BLaER1 (cell line): ENCODE measurements around the gene CCL19.

Experiments
- H3K27ac ChIP-seq: shearing (Covaris generic); formaldehyde crosslinking; 2 replicates; pipeline ENCODE4 v1.8.1; 2022
- H3K27me3 ChIP-seq: shearing (Covaris generic); formaldehyde crosslinking; 2 replicates; pipeline ENCODE4 v1.8.1; 2022
- H3K36me3 ChIP-seq: shearing (Covaris generic); formaldehyde crosslinking; 2 replicates; pipeline ENCODE4 v1.8.1; 2022
- H3K4me1 ChIP-seq: shearing (Covaris generic); formaldehyde crosslinking; 2 replicates; pipeline ENCODE4 v1.8.1; 2022
- H3K4me2 ChIP-seq: shearing (Covaris generic); formaldehyde crosslinking; 2 replicates; pipeline ENCODE4 v1.8.1; 2022
- H3K4me3 ChIP-seq: shearing (Covaris generic); formaldehyde crosslinking; 2 replicates; pipeline ENCODE4 v1.8.1; 2022
- H3K9ac ChIP-seq: shearing (Covaris generic); formaldehyde crosslinking; 2 replicates; pipeline ENCODE4 v1.8.1; 2022
- H3K9me3 ChIP-seq: shearing (Covaris generic); formaldehyde crosslinking; 2 replicates; pipeline ENCODE4 v1.8.1; 2022
- H4K20me1 ChIP-seq: shearing (Covaris generic); formaldehyde crosslinking; 2 replicates; pipeline ENCODE4 v1.8.1; 2022
- Cebpa-rat ChIP-seq: shearing (Covaris generic); IDR thresholded peaks from 2 replicates; pipeline ENCODE4 v1.8.1; 2022

CCL19 gene

GRCh38 chr9:34644766-34645314 lies 46.2 kb downstream of the CCL19 start:
- no peak overlapping the region for H3K9ac ChIP-seq
- no peak for TF ChIP-seq Cebpa-rat

GRCh38 chr9:34642679-34643078 lies 48.4 kb downstream of the CCL19 start:
- Histone ChIP-seq H3K27ac (no peak overlapping the region), H3K4me1 (peaks cover 22% of the 10 kb centered on the region), H3K9ac (no peak overlapping the region)

More at GRCh38 chr9:34644766-34645314, 46.2 kb downstream of the CCL19 start:
- no peaks in the 10 kb centered on the region for H3K9me3 ChIP-seq
- H3K4me1 ChIP-seq, result peaks cover 27% of the 10 kb centered on the region
- H4K20me1 ChIP-seq, result peaks cover 20% of the 10 kb centered on the region
- no peak overlapping the region for H3K27ac ChIP-seq
- no peaks in the 10 kb centered on the region for H3K27me3 ChIP-seq
- no peak overlapping the region for H3K4me3 ChIP-seq
- H3K36me3 ChIP-seq, result peaks cover 21% of the 10 kb centered on the region
- no peak overlapping the region for H3K4me2 ChIP-seq

More at GRCh38 chr9:34642679-34643078, 48.4 kb downstream of the CCL19 start:
- Histone ChIP-seq H3K9me3 (no peaks in the 10 kb centered on the region), H3K27me3 (no peaks in the 10 kb centered on the region), H3K4me3 (no peak overlapping the region), H3K36me3 (no peaks in the 10 kb centered on the region), H4K20me1 (peaks cover 8% of the 10 kb centered on the region), H3K4me2 (no peak overlapping the region)
- no peak for TF ChIP-seq Cebpa-rat
